ENCODE results near the gene PTTG1.
"Not testable (repeated sequence)": the region's sequence is repeated elsewhere in the genome, so short reads cannot be mapped to it uniquely, and the experiment has no call there.

Gene PTTG1

DNA sequence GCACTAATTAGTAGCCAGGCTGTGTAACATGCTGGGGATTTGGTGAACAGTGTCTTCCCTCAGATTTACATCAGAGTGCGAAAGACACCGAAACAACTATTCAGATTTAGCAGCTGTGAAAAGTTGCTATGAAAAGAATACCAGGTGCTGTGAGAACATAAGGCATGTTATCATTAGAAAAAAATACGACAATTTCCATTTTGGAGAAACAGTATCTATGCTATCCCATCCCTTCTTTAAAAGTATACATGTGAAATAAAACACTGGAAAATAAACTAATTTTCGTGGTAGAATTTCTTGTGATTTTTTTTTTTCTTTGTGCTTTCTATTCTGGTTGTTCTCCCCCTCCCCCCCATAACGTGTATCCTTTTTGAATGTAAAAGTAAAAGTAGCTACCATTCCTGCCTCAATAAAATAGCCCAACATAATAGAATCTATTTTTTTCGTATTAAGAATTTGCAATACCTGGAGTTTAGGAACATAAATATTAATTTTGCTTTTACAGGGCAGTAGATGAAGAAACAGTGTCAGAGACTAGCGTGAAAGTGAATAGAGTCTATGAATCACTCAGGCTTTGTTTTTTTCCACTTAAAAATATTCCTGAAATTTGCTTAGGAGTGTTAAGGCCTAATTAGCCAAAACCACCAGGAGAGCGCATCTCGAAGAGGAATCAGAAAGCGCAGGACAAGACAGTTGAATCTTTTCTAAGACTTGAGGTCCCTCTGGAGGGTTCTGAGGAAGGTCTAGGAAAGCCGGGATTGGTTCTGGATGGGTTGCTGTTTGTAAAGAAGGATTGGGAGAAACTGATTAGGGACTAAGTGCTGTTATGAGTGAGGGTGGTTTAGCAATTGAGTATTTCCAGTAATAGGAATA lies 2.0 kb upstream of the PTTG1 start:
- DNase-seq (ENCODE audit: extremely low spot score, insufficient read length, low read depth): no peak
- FAIRE-seq: peak; percentile 9

DNA sequence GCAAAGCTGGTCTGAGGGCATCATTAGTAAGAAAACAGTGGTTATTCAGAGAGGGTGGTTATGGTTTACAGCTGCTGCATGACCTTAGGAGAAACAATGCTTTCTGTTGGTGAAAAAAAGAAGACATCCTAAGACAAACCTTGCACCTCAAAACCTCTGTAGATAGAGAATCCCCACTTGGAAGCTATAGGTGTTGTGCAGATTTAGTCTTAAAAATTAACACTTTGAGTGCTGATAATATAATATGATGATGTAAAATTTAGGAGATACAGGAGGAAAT lies 1.4 kb upstream of the PTTG1 start:
- DNase-seq (ENCODE audit: extremely low spot score, insufficient read length, low read depth) (no peak), FAIRE-seq (peak; percentile 5)

DNA sequence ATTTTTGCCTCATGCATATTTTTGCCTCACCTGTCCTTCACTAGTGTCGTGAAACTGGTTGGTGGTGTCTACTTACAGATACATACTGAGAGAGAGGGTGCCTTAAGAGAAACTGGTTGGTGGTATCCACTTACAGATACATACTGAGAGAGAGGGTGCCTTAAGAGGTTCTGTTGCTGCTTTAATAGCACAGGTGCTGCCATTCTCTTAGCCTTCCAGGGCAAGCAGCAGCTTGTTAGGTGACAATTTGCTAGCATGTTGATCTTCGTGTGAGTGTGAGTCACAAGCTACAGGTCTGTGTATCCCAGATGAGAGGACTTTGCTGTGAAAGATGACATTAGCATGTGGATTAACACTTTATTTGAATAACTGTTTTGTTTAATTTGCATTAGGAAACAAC lies 1.4 kb downstream of the PTTG1 start:
- no peak for DNase-seq (ENCODE audit: extremely low spot score, insufficient read length, low read depth)
- no peak for FAIRE-seq

DNA sequence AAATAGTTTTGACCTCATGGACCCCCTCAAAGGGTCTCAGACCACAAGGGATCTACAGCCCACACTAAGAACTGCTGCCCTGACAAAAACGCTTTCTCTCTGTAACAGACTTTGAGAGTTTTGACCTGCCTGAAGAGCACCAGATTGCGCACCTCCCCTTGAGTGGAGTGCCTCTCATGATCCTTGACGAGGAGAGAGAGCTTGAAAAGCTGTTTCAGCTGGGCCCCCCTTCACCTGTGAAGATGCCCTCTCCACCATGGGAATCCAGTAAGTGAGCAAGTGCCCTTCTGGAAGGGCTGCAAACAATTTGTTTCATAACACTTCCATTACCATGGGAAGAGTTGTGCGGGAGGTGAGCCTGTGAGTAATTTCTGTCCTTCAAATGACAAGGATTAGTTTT lies 6.0 kb downstream of the PTTG1 start:
- no peak for DNase-seq (ENCODE audit: extremely low spot score, insufficient read length, low read depth)
- FAIRE-seq: no peak

DNA sequence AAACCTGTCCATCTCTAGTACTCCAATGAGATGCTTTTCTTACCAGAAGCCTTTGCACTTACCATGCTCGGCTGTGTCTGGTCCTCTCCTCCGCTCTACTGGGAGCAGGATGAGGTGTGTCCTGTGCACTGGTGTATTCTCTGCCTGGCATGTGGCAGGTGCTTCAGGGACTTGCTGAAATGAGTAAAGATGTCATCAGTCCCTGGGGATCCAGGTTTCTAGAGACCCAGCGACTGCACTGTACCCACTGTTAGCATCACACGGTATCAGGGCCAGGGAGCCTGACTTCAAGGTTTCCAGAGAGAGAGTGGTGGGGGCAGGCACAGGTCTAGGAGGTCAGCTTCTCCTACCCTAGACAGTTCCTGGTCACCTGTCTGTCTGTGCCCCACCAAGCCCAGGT lies 10.5 kb downstream of the PTTG1 start:
- DNase-seq (ENCODE audit: extremely low spot score, insufficient read length, low read depth) (no peak), FAIRE-seq (peak; percentile 55)

DNA sequence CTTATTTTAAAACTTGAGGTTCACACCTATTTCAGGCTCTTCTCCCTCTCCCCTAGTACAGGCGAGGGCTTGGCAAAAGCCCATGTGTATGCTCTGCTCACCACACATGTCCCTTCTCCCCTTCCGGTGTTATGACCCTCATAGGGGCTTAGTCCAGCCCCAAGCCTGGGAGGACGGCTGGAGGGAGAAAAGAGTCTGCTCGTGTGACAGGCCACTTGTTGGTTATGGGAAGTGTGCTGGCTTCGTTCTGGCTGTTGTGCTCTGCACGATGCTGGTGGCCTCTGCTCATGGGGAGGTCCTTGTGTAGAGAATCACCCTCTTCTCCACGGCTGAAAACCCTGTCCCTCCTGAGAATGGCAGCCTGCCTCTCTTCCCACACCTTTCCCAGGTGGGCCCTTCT lies 11.1 kb downstream of the PTTG1 start:
- peak; percentile 12 for FAIRE-seq

DNA sequence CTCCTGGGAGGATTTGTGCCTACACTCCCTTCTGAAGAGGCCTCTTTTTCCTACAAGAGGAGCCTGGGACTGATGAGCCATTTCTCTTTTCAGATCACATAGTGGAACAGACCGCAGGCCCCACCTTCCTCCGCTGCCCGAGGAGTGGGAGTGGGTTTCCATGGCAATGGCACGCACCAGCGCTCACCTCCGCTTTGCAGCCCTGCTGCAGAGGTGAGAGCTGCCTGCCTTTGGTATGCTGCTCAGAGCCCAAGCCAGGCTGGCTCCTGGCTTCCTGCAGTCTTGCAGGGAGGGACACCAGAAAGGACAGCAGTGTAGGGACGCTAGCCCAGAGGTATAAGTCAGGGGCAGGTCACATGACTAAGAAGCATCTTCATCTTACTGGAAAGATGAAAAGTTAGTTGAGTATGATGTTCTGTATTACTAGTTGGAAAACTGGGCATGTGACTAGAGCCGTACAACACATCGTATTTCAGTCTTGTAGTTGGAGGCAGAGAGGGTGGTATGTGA lies 12.4 kb downstream of the PTTG1 start:
- peak; percentile 70 for DNase-seq (ENCODE audit: extremely low spot score, insufficient read length, low read depth)
- FAIRE-seq: peak; percentile 97

More for the DNA sequence above, 11.1 kb downstream of the PTTG1 start:
- no peak for DNase-seq (ENCODE audit: extremely low spot score, insufficient read length, low read depth)

DNA sequence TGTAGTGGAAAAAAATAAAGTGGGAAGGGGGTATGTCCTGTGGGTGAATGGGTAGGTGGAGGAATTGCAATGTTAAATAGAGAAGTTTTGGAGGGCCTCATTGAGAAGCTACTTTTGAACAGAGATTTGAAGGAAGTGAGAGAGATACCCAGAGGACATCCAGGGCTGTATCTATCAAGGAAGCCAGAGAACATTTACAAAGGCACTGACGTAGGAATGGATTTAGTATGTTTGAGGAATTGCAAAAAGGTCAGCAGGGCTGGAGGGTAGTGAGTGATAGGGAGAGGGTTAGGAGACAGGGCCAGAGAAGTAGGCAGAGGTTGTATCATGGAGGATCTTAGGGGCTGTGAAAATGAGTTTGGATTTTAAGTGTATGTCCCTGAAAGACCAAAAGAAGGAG lies 13.9 kb downstream of the PTTG1 start:
- no peak for FAIRE-seq
- DNase-seq (ENCODE audit: extremely low spot score, insufficient read length, low read depth): no peak

DNA sequence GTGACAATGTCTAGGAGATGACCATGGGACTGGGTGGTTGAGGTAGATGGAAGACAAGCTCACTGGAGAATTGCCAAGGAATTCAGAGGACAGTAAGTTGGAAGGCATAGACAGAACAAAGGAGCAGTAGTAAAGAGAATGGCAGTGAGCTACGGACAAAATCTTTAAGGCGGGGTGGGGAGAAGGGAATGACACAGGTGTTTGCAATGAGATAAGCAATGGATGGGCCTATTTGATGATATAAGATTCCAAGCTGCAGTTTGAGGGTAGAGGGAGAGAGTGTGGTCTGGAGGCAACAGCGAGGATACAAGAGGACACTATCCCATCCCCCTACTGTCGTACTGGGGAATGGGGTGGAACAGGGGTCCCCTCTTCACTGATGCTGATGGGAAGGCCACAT lies 14.4 kb downstream of the PTTG1 start:
- FAIRE-seq: no peak

DNA sequence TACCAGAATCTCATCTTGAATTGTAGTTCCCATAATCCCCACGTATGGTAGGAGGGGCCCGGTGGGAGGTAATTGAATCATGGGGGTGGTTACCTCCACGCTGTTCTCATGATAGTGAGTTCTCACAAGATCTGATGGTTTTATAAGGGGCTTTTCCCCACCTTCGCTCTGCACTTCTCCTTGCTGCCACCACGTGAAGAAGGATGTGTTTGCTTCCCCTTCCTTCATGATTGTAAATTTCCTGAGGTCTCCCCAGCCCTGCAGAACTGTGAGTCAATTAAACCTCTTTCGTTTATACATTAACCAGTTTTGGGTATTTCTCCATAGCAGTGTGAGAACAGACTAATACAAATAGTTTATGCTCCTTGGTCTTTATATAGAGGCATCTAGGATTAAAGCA lies 15.0 kb downstream of the PTTG1 start:
- not testable (repeated sequence) for DNase-seq (ENCODE audit: extremely low spot score, insufficient read length, low read depth)
- FAIRE-seq: peak; percentile 79

More for the DNA sequence above, 14.4 kb downstream of the PTTG1 start:
- no peak for DNase-seq (ENCODE audit: extremely low spot score, insufficient read length, low read depth)

DNA sequence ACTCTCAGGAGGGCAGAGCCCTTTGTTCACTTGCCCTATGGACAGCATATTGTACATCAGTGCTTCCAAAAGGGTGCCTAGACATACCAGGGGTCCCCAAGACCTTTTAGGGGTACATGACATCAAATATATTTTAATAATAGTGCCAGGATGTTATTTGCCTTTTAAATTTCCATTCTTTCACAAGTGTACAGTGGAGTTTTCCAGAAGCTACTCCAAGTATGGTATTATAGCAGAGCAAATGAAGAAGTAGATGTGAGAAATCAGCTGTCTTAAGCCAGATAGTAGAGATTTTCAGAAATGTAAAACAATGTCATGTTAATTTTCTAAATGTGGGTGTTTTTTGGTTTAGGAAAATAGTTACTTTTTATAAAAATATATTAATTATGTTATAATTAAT lies 15.6 kb downstream of the PTTG1 start:
- FAIRE-seq: no peak
- no peak for DNase-seq (ENCODE audit: extremely low spot score, insufficient read length, low read depth)

DNA sequence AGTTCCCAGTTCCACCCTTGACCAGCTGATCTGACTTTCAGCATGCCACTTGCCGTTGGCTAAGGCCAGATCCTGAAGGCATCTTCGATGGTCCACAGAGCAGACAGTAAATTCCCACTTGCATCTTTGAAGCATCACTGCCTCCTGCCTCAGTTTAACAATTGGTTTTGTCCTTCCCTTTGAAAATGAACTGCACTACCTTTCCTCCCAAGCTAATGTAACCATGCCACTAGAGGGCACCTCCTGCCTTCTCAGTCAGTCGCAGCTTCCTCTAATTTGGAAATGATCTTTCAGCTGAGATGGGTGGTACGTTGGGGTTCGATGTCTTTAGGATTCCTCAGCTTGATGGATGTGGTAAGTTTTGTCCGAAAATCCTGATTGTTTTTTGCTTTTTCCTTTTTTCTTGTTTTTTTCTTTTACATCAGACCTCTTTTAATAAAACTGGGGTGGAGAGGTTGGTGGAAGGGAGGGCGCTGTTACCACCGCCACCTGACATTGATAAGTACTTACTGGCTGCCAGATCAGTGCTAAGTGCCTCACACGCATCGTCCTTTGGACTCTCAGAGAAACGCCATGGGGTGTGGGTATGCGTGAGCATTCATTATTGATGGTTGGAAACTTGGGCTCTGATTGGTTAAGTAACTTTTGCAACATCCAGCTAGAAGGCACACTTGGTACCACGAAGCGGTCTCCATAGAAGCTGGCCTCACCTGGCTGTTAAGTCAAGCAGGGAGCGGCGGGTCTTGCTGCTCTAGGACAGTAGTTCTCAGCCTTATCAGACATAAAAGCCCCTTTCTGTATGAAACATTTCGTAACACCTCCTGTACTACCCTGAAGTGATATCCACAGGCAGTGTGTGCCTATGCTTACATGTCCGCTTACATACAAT lies 16.9 kb downstream of the PTTG1 start:
- DNase-seq (ENCODE audit: extremely low spot score, insufficient read length, low read depth) (no peak), FAIRE-seq (no peak)

DNA sequence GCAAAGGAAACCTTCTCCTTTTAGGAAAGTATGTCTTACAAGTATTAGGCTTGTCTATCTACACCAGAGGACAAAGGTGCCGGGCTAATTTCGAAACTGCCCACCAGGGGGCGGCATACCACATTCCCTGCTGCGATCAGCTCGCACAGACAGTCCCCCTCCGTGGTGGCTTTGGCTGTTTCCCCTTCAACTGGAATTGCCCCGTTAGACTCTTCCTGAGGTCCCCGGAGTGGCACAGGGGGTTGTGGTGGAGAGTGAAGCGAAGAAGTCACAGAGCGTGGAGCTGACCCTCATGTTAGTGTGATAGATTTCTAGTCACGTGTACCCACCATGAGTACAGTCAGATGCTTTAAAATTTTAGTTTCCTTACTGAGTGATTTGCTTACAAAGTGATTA lies 17.5 kb downstream of the PTTG1 start:
- DNase-seq (ENCODE audit: extremely low spot score, insufficient read length, low read depth) (peak; percentile 56), FAIRE-seq (peak; percentile 95)

DNA sequence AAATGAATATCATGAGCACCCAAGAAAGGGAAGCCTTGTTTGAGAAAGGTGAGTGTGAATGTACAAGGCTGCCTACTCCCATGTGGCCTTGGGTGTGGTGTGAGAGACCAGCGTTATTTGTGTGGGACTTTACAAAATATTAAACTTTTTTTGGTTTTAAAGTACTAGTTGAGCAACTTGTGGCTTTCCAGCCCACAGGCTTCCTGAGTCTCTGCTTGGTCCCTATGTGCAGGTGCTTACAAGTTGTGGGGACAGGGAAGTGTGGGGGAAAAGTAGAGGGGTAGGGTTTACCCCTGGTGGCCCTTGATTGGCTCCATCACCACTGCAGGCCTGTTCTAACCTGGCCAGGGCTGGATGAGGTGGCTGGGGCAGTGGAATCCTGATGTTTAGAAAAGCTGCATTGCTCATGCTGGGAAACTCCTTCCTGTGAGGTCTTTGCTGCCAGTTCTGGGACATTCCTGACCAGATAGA lies 19.7 kb downstream of the PTTG1 start:
- DNase-seq (ENCODE audit: extremely low spot score, insufficient read length, low read depth): no peak
- FAIRE-seq: peak; percentile 97

DNA sequence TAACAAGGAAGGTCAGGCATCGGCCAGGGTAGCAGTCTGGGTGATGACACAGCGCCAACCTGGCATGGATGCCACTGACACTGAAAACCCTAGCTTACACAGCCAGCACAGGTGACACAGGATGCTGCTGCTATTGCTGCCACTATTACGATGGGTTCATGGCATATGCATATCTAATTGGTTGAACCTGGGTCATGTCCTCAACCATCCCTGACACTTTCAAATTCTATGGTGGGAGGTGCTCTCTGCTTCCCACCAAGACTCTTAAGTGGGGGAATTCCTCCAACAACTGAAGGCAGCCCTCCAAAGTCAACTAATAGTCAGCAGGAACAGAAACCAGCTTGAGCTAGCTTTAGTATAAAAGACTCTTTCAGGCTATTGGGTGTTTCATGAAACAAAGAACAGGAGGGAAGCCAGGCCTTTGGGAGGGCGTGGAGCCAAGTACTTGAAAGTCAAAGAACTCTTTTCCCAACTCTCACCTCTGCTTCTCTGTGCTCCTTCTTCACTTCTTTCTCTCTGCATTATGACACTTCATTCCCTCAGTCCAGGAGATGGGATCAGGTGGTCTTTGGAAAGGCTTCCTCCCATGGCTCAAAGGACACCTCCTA lies 21.3 kb downstream of the PTTG1 start:
- DNase-seq (ENCODE audit: extremely low spot score, insufficient read length, low read depth) (no peak), FAIRE-seq (peak; percentile 90)

DNA sequence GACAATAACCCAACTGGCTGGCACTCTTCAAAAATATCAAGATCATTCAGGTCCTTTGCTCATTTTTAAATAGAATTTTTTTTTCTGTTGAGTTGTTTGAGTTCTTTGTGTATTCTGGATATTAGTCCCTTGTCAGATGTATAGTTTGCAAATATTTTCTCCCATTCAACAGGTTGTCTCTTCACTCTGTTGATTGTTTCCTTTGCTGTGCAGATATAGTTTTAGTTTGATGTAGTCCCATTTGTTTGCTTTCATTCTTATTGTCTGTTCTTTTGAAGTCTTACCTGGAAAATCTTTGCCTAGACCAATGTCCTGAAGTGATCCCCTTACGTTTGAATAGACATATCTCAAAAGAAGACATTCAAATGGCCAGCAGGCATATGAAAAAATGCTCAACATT lies 22.8 kb downstream of the PTTG1 start:
- no peak for DNase-seq (ENCODE audit: extremely low spot score, insufficient read length, low read depth)
- FAIRE-seq: no peak

DNA sequence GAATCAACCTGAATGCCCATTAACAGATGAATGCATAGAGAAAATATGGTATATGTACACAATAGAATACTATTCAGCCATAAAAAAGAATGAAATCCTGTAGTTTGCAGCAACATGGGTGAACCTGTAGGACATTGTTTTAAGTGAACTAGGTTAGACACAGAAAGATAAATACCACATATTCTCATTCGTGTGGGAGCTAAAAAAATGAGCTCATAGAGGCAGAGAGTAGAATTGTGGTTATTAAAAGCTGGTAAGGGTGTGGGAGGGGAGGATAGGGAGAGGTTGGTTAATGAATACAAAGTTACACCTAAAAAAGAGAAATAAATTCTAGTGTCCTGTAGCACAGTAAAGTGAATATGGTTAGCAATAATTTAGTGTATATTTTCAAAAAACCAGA lies 23.5 kb downstream of the PTTG1 start:
- DNase-seq (ENCODE audit: extremely low spot score, insufficient read length, low read depth) (no peak), FAIRE-seq (peak; percentile 86)

DNA sequence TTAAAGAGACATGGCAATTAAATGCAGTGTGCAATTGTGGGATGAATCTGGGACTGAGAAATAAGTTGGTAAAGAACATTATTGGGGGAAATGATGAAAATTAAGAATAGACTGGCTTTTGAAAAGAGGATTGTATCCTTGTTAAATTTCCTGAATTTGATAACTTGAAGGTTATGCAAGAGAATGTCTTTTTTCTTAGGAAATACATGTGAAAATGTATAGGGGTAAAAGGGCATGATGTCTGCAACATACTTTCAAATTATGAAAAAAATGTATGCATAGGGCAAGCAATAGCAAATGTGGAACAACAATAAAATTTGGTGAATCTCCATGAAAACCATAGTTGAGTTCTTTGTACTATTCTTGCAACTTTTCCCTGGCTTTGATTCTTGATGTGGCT lies 24.1 kb downstream of the PTTG1 start:
- FAIRE-seq: peak; percentile 66
- no peak for DNase-seq (ENCODE audit: extremely low spot score, insufficient read length, low read depth)

DNA sequence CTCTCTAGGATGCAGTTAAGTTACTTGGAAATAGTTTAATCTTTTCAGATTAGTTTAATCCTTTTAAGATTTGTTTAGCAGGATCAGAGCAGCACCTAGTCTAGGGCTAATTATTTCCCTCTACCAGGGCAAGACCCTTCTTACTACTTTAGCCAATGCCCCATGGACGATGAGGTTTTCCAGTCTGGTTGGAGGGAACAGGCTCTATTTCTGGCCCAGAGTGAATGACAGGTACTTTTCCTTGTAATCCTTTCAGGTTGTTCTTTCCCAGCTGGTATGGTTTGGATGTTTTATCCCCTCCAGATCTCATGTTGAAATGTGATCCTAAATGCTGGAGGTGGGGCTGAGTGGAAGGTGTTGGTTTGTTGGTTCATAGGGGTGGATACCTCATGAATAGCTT lies 27.2 kb downstream of the PTTG1 start:
- FAIRE-seq: no peak

DNA sequence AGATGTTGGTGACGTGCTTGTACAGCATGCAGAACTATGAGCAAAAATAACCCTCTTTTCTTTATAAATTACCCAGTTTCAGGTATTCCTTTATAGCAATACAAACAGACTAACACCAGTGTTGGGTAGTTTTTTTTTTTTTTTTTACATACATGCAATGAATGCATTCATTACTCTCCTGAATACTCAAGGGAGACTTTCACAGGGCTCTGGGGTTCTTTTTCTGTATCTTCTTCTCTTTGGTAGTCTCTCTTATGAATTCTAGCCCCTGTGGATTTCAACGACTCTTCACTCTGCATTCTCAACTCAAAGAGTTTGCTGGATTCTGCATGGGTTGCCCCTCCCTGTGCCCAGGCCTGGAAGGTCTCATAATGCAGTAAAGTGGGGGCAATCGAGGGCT lies 27.8 kb downstream of the PTTG1 start:
- no peak for DNase-seq (ENCODE audit: extremely low spot score, insufficient read length, low read depth)
- no peak for FAIRE-seq

More for the DNA sequence above, 27.2 kb downstream of the PTTG1 start:
- no peak for DNase-seq (ENCODE audit: extremely low spot score, insufficient read length, low read depth)
